Testis (tissue), 3 donors: Measurements from ENCODE around the gene GID8. TPM values are rescaled to one million over a fixed set of nuclear protein-coding genes. Genes with fewer than 3 reads are reported as not detected.

Source experiments
- DNase-seq: peaks from one replicate; pipeline ENCODE4 v3.0.0-alpha.2; 2019
- H3K27ac ChIP-seq, 2 donors: fragments of 200-600 bp; sonication (generic); one replicate each; pipeline ENCODE4 v1.5.1; 2019
- H3K27me3 ChIP-seq: fragments of 200-600 bp; sonication (generic); one replicate; pipeline ENCODE4 v1.5.1; 2019
- H3K36me3 ChIP-seq: fragments of 200-600 bp; sonication (generic); one replicate; pipeline ENCODE4 v1.5.1; 2017; ENCODE audit warnings: low read depth; ENCODE audit errors: missing control alignments
- H3K4me1 ChIP-seq: fragments of 200-600 bp; sonication (generic); one replicate; pipeline ENCODE4 v1.5.1; 2019
- H3K4me3 ChIP-seq, 2 donors: fragments of 200-600 bp; sonication (generic); one replicate each; pipeline ENCODE4 v1.5.1; 2017 to 2019
- H3K9me3 ChIP-seq: fragments of 200-600 bp; sonication (generic); one replicate; pipeline ENCODE4 v1.5.1; 2017
- POLR2A ChIP-seq: fragments of 450-650 bp; IDR thresholded peaks from one replicate; pipeline ENCODE4 v1.6.1; 2017; ENCODE audit warnings: antibody characterized with exemption, mild to moderate bottlenecking, moderate library complexity
- WGBS, 2 donors: methylation state at CpG; one replicate each; pipeline ENCODE4 v1.1.5; 2018; 5-methylcytosine and 5-hydroxymethylcytosine counted together
- intact Hi-C: fragments of 100-400 bp; cut with DNase I; formaldehyde crosslinking; loops from one replicate; pipeline ENCODE4 v1.15.1; 2023; ENCODE audit warnings: low total_unique reads
- polyA plus RNA-seq: library from polyadenylated mRNA; stranded (reverse); fragments of 350-450 nt; fragmentation: Illumina TruSeq; extraction: RNeasy Lipid Tissue Mini Kit (QIAGEN cat#74804); gene quantifications from one replicate; pipeline ENCODE4 v1.2.3, GENCODE V29; 2014; ENCODE audit warnings: low read depth, low replicate concordance; ENCODE audit not compliant: insufficient read depth
- total RNA-seq, 2 donors: library from RNA; depleted of rRNA; stranded (reverse); fragments of >200 nt; gene quantifications; one replicate each; pipeline ENCODE4 v1.2.3, GENCODE V29; 2016
- TF ChIP-seq, protein P1 (sequence below), 3 experiments: fragments of 450-650 bp in 2 of 3; fragments of 200-600 bp in 1 of 3; sonication (generic) in 1 of 3; IDR thresholded peaks; one replicate each; pipeline ENCODE4 v1.5.1; 2016 to 2019; ENCODE audit warnings: antibody characterized with exemption in 3 of 3, mild to moderate bottlenecking in 2 of 3, moderate library complexity in 1 of 3

Gene GID8
- total and polyA plus RNA-seq, 3 donors from 2014 or later, result 27.3 to 42.6 (median 41.9) TPM

DNA sequence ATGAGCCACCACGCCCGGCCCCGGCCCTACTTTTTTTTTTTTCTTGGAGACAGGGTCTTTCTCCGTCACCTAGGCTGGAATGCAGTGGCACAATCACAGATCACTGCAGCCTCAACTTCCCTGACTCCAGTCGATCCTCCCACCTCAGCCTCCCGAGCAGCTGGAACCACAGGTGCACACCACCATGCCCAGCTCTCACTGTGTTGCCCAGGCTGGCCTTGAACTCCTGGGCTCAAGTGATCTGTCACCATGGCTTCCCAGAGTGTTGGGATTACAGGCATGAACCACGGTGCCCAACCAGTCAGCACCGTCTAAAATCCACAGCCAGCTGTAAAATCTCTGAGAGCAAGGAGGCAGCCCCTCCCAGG, 32.0 kb downstream of the GID8 start:
- no peaks in the 10 kb centered on the region for H3K27me3 ChIP-seq
- H3K4me1 ChIP-seq, result peaks cover 14% of the 10 kb centered on the region
- WGBS, 2 donors, result 82 to 83% methylated on average over 6 to 8 of the region's 8 CpGs
- H3K27ac ChIP-seq, result no peak overlapping the region
- no peaks in the 10 kb centered on the region for H3K36me3 ChIP-seq
- H3K9me3 ChIP-seq, result no peaks in the 10 kb centered on the region
- H3K4me3 ChIP-seq, result no peak overlapping the region
- intact Hi-C loops, result no loop called here
- TF ChIP-seq, protein P1, sequence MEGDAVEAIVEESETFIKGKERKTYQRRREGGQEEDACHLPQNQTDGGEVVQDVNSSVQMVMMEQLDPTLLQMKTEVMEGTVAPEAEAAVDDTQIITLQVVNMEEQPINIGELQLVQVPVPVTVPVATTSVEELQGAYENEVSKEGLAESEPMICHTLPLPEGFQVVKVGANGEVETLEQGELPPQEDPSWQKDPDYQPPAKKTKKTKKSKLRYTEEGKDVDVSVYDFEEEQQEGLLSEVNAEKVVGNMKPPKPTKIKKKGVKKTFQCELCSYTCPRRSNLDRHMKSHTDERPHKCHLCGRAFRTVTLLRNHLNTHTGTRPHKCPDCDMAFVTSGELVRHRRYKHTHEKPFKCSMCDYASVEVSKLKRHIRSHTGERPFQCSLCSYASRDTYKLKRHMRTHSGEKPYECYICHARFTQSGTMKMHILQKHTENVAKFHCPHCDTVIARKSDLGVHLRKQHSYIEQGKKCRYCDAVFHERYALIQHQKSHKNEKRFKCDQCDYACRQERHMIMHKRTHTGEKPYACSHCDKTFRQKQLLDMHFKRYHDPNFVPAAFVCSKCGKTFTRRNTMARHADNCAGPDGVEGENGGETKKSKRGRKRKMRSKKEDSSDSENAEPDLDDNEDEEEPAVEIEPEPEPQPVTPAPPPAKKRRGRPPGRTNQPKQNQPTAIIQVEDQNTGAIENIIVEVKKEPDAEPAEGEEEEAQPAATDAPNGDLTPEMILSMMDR (IDR thresholded peaks at IDR 0.05), result no peak
- TF ChIP-seq POLR2A, result no peak
- no peak for DNase-seq

DNA sequence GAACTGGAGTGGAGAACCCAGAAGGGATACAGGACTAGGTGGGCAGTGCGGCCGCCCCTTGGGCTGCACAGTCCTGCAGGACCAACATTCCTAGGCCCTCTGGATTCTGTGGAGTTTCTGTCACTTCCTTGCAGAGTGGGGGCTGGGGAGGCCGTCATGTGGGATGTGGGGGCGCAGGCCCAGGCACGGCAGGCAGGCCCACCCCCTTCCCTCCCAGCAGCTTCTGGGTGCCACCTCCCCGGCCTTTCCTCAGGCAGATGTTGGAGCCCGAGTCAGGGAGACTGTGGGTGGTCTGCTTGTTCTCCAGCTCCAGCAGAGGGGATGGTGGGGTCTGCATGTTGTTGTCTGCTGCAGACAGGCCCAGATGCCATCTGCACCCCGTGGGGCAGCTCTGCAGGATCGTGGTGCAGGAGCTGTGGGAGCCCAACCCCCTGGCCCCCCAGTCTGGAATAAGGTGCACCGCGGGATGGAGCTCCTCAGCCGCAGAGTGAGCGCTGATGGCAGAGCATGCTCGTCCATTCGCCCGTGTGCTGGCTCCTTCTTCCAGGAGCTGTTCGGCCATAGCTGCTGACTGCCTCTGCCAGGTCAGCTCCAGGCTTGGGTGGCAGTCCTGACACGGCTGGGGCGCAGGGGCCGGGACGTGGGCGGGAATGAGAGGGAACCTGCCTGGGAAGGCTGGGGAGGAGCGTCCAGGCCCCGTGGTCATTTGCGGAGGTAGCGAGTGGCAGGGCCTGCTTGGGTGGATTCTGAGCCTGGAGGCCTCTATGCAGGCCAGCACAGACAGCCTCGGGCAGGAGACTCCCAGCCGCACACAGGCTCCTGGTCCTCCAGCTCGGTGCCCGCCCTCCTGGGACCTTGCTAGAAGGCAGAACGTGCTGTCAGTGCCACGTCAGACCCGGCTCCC, 32.6 kb downstream of the GID8 start:
- Histone ChIP-seq H3K4me1 (peaks cover 14% of the 10 kb centered on the region), H3K9me3 (no peaks in the 10 kb centered on the region), H3K27me3 (no peaks in the 10 kb centered on the region), H3K4me3 (no peak overlapping the region), H3K36me3 (no peaks in the 10 kb centered on the region), H3K27ac (no peak overlapping the region)
- TF ChIP-seq, protein P1 (IDR thresholded peaks at IDR 0.05), result no peak
- no peak for TF ChIP-seq POLR2A
- intact Hi-C loops, result no loop called here
- 57 to 96% methylated on average over 5 to 33 of the region's 33 CpGs for WGBS, 2 donors
- DNase-seq, result no peak

DNA sequence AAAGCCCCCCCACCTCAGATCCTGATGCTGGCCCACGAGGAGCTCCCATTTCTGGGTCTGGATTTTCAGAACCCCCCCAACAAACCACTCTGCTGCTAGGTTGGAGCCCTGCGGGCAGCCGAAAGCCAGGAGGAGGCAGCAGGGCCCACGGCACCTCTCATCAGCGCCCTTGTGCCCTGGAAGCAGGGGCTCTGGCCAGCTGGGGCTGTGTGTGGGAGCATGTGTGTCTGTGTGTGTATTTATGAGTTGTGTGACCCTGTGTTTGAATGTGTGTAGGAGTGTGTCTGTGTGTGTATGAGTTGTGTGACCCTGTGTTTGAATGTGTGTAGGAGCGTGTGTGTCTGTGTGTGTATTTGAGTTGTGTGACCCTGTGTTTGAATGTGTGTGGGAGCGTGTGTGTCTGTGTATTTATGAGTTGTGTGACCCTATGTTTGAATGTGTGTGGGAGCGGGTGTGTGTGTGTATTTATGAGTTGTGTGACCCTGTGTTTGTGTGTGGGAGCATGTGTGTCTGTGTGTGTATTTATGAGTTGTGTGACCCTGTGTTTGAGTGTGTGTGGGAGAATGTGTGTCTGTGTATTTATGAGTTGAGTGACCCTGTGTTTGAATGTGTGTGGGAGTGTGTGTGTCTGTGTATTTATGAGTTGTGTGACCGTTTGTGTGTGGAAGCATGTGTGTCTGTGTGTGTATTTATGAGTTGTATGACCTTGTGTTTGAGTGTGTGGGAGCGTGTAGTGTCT, 33.4 kb downstream of the GID8 start:
- H3K4me3 ChIP-seq, result no peak overlapping the region
- no peaks in the 10 kb centered on the region for H3K9me3 ChIP-seq
- H3K27ac ChIP-seq, result no peak overlapping the region
- DNase-seq, result no peak
- peaks cover 14% of the 10 kb centered on the region for H3K4me1 ChIP-seq
- H3K36me3 ChIP-seq, result no peaks in the 10 kb centered on the region
- TF ChIP-seq, protein P1 (IDR thresholded peaks at IDR 0.05), result no peak
- TF ChIP-seq POLR2A, result no peak
- H3K27me3 ChIP-seq, result no peaks in the 10 kb centered on the region
- WGBS, 2 donors, result 79 to 80% methylated on average over 8 to 10 of the region's 10 CpGs
- intact Hi-C loops, result no loop called here

DNA sequence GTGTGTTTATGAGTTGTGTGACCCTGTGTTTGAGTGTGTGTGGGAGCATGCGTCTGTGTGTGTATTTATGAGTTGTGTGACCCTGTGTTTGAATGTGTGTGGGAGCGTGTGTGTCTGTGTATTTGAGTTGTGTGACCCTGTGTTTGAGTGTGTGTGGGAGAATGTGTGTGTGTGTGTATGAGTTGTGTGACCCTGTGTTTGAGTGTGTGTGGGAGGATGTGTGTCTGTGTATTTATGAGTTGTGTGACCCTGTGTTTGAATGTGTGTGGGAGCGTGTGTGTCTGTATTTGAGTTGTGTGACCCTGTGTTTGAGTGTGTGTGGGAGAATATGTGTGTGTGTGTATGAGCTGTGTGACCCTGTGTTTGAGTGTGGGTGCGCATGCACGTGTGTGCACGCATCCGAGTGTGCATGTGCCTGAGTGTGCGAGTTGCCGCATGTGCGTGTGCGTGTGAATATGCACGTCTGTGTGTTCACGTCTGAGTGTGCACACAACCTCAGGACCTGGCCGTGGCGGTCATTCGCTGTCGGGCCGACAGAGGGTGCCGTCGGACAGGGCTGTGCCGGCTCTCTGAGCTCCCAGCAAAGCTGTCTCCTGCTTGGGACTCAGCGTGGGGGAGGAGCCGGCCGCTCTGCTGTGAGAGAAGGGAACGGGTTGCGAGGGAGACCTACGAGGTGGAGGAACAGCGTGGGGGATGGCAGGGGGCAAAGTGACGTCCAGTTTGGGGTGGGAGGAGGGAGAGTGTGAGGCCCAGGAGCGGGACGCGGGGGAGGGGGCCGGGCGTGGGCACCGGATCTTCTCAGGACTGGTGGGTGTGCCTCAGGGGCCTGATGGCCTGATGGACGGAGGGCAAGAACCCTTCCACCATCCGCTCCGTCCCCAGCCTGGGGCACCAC, 34.2 kb downstream of the GID8 start:
- Histone ChIP-seq H3K27ac (no peak overlapping the region), H3K36me3 (no peaks in the 10 kb centered on the region), H3K4me1 (peaks cover 14% of the 10 kb centered on the region), H3K4me3 (no peak overlapping the region), H3K9me3 (no peaks in the 10 kb centered on the region), H3K27me3 (no peaks in the 10 kb centered on the region)
- WGBS, 2 donors, result 7 to 14% methylated on average over 28 to 38 of the region's 38 CpGs
- intact Hi-C loops, result no loop called here
- peak; percentile 90 for DNase-seq
- TF ChIP-seq, protein P1 (IDR thresholded peaks at IDR 0.05), result peak; percentile 70 to 89 (median 75)
- TF ChIP-seq POLR2A, result no peak
